Activated naive CD8-positive, alpha-beta T cell treated with anti-CD3 and anti-CD28 coated beads, Interleukin-2, amount 50 U/mL, for 16 hours (primary cell): ENCODE measurements around the gene CRKL.

ENCODE experiments used
- DNase-seq: peaks from one replicate; pipeline ENCODE4 v3.0.0-alpha.2; 2020; ENCODE audit warnings: low read depth, low spot score

Gene CRKL

GRCh38 chr22:20951151-20951931 is 34.1 kb downstream of the CRKL start:
- no peak for DNase-seq

GRCh38 chr22:20951932-20952380 is 34.7 kb downstream of the CRKL start:
- DNase-seq: no peak

GRCh38 chr22:20952544-20953341 is 35.5 kb downstream of the CRKL start:
- DNase-seq: no peak

- DNase-seq: no peak
Measured at GRCh38 chr22:20953342-20953608, 36.1 kb downstream of the CRKL start.

GRCh38 chr22:20953668-20954500 is 36.7 kb downstream of the CRKL start:
- DNase-seq: no peak

- DNase-seq: no peak
Measured at GRCh38 chr22:20955548-20955947, 38.3 kb downstream of the CRKL start.

- no peak for DNase-seq
Measured at GRCh38 chr22:20956258-20957101, 39.3 kb downstream of the CRKL start.

GRCh38 chr22:20957102-20957682 is 40.0 kb downstream of the CRKL start:
- DNase-seq: no peak

- DNase-seq: no peak
Measured at GRCh38 chr22:20957683-20958431, 40.6 kb downstream of the CRKL start.

- no peak for DNase-seq
Measured at GRCh38 chr22:20959578-20960461, 42.6 kb downstream of the CRKL start.

- DNase-seq: no peak
Measured at GRCh38 chr22:20960609-20961008, 43.4 kb downstream of the CRKL start.

- no peak for DNase-seq
Measured at GRCh38 chr22:20962491-20962945, 45.3 kb downstream of the CRKL start.

GRCh38 chr22:20963201-20964052 is 46.2 kb downstream of the CRKL start:
- no peak for DNase-seq

- no peak for DNase-seq
Measured at GRCh38 chr22:20964090-20964798, 47.0 kb downstream of the CRKL start.

- no peak for DNase-seq
Measured at GRCh38 chr22:20964799-20965103, 47.5 kb downstream of the CRKL start.

- DNase-seq: no peak
Measured at GRCh38 chr22:20965104-20965887, 48.1 kb downstream of the CRKL start.
